CD4-positive, alpha-beta T cell treated with Interleukin-2 at 100 ng/mL for 4 hours (primary cell): ENCODE measurements around the gene LENEP.
A peak's percentile ranks its signal among the peaks of the same experiment; 100 is the strongest.

Source experiments
- DNase-seq: peaks from one replicate; pipeline ENCODE4 v3.0.0-alpha.2; 2020; ENCODE audit warnings: low spot score

Gene LENEP

DNA sequence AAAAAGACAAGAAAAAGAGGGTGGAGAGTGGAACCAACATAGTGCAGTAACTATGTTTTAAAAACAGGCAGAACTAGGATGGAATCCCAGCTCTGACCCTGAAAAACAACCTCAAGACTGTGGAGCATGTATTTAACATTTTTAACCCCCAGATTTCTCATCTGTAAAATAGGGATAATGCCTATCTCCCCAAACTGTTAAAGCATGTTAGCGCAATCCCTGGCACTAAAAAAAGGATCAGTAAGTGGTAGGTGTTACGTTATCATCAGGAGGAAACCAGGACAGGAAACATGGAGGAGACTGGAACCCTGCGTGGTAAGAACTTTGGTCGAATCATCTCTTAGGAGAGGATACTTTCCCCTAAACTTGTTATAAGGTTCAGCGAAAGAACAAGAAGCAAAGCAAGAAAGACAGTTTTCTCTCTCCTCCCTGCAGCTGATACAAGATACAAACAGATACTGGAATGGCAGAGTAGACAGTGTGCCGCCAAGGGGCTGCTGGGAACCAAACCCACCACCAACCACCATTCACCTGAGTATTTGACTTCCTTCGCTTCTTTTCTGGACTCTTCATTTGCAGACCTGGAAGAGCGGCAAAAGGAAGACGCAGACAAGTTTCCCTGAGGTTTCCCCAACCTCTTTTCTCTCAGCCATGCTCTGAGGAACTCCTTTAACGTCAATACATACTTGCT, 32.8 kb upstream of the LENEP start:
- no peak for DNase-seq

- DNase-seq, result peak; percentile 80
Observed at GRCh38 chr1:154961207-154962155, 31.9 kb upstream of the LENEP start, which contains the start of gene PYGO2. Gene PYGO2 (minus strand): TSS chr1:154961782. CDS start chr1:154961576, 206 bp downstream.

- DNase-seq, result no peak
Observed at GRCh38 chr1:154962156-154962749, 31.1 kb upstream of the LENEP start.

GRCh38 chr1:154962795-154963330, 30.5 kb upstream of the LENEP start:
- no peak for DNase-seq

- DNase-seq, result no peak
Observed at GRCh38 chr1:154963643-154964042, 29.7 kb upstream of the LENEP start.

GRCh38 chr1:154964359-154964758, 29.0 kb upstream of the LENEP start:
- no peak for DNase-seq

- no peak for DNase-seq
Observed at GRCh38 chr1:154966111-154966510, 27.3 kb upstream of the LENEP start.

- no peak for DNase-seq
Observed at GRCh38 chr1:154967331-154967950, 25.9 kb upstream of the LENEP start.

DNA sequence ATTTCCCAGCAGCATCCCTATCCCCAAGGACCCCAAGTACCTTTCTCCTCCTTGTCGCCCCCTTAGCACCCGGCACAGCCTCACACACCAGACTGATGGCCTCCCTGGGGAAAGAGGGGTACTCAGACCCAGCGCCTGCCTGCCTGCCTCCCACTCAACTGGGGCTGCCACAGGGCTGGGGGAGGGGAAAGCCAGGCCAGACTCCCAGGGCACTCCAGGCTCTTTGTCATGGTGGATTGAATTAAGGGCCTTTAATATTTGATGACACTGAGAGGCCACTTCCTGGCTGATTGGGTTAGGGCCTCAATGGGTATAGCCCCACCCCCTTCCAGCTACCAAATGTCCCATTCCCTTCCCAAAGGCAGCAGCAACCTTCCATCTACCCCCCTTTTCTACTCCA, 24.7 kb upstream of the LENEP start:
- DNase-seq, result no peak

DNA sequence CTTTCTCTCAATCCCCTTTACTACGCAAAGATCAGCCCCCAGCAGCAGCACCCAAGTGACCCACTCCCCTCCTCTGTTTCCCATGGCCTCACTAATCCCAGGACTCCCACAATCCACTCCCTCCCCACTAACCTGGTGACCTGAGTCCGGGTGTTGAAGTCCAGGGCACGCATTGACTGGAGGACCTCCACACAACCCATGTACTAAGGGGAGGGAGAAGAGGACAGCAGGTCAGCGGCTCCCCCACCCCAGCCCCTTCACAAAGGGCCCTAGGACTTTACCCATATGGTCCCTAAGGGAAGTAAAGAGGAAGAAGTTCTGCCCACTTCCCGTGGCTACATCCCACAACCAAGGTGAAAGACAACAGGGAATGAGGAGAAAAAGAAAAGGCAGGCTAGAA, 24.1 kb upstream of the LENEP start:
- no peak for DNase-seq

DNA sequence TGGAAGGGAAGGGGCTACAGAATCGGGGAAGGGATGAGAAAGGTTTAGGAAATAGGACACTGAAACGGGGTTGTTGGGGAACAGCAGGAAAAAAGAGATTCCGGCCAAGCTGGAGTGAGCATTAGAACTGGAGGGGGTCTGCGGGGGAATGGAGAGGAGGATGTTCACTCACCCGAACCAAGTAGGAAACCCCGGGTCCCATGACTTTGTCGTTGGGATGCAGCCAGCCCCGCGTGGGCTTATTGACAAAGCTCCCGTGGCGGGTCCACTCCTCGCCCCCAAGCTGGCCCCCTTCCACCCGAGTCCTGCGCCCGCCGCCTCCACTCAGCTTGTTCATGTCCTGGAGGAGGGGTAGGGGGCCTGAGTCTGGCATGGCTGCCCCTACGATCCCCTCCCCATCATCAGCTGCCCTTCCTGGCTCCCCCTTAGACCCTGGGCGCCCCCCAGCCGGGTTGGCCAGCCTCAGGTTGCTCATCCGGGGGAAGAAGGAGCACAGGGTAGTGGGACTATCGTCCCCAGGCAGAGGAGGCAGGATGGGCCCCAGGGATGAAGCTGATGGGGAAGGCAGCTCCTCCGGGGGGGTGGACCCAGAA, 23.4 kb upstream of the LENEP start:
- no peak for DNase-seq

- peak; percentile 38 for DNase-seq
Observed at GRCh38 chr1:154970631-154971340, 22.6 kb upstream of the LENEP start, which contains the start of gene SHC1. Gene SHC1 (minus strand): TSS chr1:154970747. CDS start chr1:154970526, 221 bp downstream.

GRCh38 chr1:154971341-154971998, 21.9 kb upstream of the LENEP start:
- DNase-seq, result no peak

GRCh38 chr1:154972213-154972516, 21.2 kb upstream of the LENEP start:
- DNase-seq, result no peak

DNA sequence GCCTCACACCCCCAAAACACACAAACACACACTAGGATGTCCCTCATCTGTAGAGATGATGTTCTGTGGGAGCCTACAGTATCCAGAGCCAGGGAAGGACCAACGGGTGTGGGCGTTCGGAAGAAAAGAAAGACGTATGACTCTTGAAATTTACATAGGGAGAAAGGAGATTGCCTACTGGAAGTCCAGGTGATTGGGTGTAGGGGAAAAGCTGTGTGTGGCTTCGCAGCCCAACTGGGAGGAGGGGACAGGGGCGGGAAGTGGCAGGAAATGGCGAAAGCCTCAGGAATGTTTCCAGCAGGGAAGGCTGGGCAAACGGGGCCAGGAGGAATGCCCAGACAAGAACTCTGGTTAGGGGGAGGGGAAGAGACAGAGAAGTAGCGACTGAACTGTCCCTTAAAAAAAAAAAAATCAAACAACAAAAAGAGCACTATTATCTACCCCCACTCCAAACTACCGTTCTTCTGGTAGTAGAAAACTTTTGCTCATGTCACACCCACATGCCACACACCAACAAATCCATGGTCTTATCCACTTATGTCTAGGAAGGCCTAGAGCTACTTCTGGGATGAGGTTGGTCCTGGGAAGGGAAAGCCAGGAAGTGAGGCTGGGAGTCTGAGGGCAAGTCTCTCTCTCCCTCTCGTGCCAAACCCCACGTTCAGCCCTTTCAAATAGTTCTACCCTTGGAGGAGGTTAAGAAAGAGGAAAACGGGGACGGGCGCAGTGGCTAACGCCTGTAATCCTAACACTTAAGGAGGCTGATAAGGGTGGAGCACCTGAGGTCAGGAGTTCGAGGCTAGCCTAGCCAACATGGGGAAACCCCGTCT, 20.7 kb upstream of the LENEP start:
- DNase-seq, result no peak

- DNase-seq, result peak; percentile 93
Observed at GRCh38 chr1:154973344-154974101, 19.9 kb upstream of the LENEP start.

DNA sequence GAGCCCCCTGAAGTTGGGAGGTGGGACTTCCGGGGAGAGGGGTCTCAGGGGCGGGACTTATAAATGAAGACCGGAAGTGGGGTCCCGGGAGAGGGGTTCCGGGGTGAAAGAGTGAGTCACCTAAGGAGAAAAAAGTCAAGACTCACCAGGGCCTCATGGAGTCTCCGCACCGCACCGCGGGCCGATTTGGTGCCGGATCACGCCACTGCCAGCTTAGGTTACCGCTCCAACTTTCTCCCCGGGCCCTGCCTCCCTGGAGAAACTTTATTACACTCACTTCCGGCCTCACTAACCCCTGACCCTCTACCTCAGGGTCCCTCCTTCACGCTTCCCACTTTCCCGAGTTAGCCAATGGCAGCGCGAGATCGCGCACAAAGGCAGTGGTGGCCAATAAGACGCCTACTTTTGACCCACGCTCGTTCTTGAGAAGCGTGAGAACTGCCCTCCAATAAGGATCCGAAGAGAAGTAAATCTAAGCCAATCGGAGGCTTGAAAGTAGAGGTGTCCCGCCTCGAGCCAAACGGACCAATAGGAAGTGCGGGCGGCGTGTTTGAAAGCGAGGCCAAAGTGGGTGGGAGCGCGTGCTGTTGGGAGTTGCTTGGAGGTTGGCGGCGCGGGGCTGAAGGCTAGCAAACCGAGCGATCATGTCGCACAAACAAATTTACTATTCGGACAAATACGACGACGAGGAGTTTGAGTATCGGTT, 19.1 kb upstream of the LENEP start, which contains the start of gene CKS1B:
TSS of gene CKS1B (plus strand) at position 580 of the 706 bp plus-strand sequence. CDS start at position 645, 65 bp downstream.
- peak; percentile 99 for DNase-seq

- DNase-seq, result peak; percentile 95
Observed at GRCh38 chr1:154974808-154975408, 18.5 kb upstream of the LENEP start.
